HepG2 (cell line): Measurements from ENCODE around the gene TYW1B. TPM values are rescaled to one million over a fixed set of nuclear protein-coding genes. Genes with fewer than 3 reads are reported as not detected.
"Not testable (repeated sequence)": the region's sequence is repeated elsewhere in the genome, so short reads cannot be mapped to it uniquely, and the experiment has no call there.

Source experiments
- ATAC-seq: fragments of 200-7000 bp; cut with Tn5 transposase; 3 replicates; pipeline ENCODE4 v1.9.1; 2020; ENCODE audit warnings: mild to moderate bottlenecking, moderate library complexity
- BruUV-seq: library from RNA; stranded (reverse); fragments of 400-500 nt; replicated peaks from 2 replicates; lab custom pipeline; 2021; lab: Mats Ljungman, UMichigan
- CTCF ChIA-PET: fragments of 300-600 bp; formaldehyde crosslinking; extraction: SDS; loops from one replicate; lab custom pipeline; 2021; ENCODE audit warnings: low total read pairs, inconsistent platforms, low intra/inter-chr PET ratio; lab: Yijun Ruan, JAX
- POLR2A ChIA-PET: fragments of 350-600 bp; sonication (Branson Sonifier 250); formaldehyde crosslinking; loops from one replicate; lab custom pipeline; 2020; ENCODE audit warnings: antibody characterized with exemption, inconsistent platforms; lab: Yijun Ruan, JAX
- DNase-seq: peaks from one replicate; pipeline ENCODE4 v3.0.0-alpha.2; 2015; ENCODE audit warnings: low spot score
- FAIRE-seq: peaks from 3 replicates; lab custom pipeline; 2011; peaks lifted over from hg19 to GRCh38; lab: Jason Lieb, UNC
- H2AFZ ChIP-seq: one replicate; pipeline ENCODE4 v1.6.1; 2011; ENCODE audit warnings: low read length, inconsistent platforms
- H3K27ac ChIP-seq: fragments of 300-600 bp; 3 replicates; pipeline ENCODE4 v1.8.0; 2011; ENCODE audit warnings: mixed run types, mild to moderate bottlenecking, mixed read lengths, low read length, inconsistent platforms; ENCODE audit not compliant: insufficient read depth; ENCODE audit errors: extremely low read length
- H3K27me3 ChIP-seq, 2 experiments: fragments of 200-600 bp in 1 of 2; 2 replicates in 1 of 2; 3 replicates in 1 of 2; pipeline versions ENCODE4 v1.6.0 to v1.8.0; 2011; ENCODE audit warnings: low read length in 2 of 2, mild to moderate bottlenecking in 2 of 2, moderate library complexity in 2 of 2, inconsistent platforms in 1 of 2; ENCODE audit not compliant: insufficient read depth in 2 of 2, control insufficient read depth in 1 of 2
- H3K36me3 ChIP-seq, 2 experiments: fragments of 200-600 bp in 1 of 2; replicated peaks in 1 of 2; 2 replicates in 1 of 2; 3 replicates in 1 of 2; pipeline versions ENCODE4 v1.5.1 to v1.8.0; 2011; ENCODE audit warnings: low read length in 2 of 2, inconsistent platforms in 1 of 2; ENCODE audit not compliant: insufficient read depth in 2 of 2, control insufficient read depth in 1 of 2
- H3K4me1 ChIP-seq: 2 replicates; pipeline ENCODE4 v1.5.1; 2012; ENCODE audit warnings: low read length, inconsistent platforms; ENCODE audit not compliant: insufficient read depth
- H3K4me2 ChIP-seq: 2 replicates; pipeline ENCODE4 v1.6.0; 2011; ENCODE audit warnings: low read depth, low read length, inconsistent platforms
- H3K4me3 ChIP-seq, 3 experiments: fragments of 200-600 bp in 1 of 3; sonication (generic), shearing (Covaris generic) in 1 of 3; replicated peaks in 1 of 3; 2 replicates each; pipeline ENCODE4 v1.5.1; 2011 to 2016; ENCODE audit warnings: low read length in 3 of 3, inconsistent platforms in 2 of 3, low read depth in 2 of 3, mild to moderate bottlenecking in 2 of 3, control low read depth in 1 of 3, mixed read lengths in 1 of 3; ENCODE audit not compliant: insufficient read depth in 1 of 3
- H3K79me2 ChIP-seq: one replicate; pipeline ENCODE4 v1.6.1; 2011; ENCODE audit warnings: low read length, inconsistent platforms; ENCODE audit not compliant: insufficient read depth
- H3K9ac ChIP-seq: 2 replicates; pipeline ENCODE4 v1.6.0; 2011; ENCODE audit warnings: mild to moderate bottlenecking, low read depth, low read length, inconsistent platforms; ENCODE audit not compliant: insufficient read depth
- H3K9me3 ChIP-seq: 2 replicates; pipeline ENCODE4 v1.5.1; 2012; ENCODE audit warnings: mild to moderate bottlenecking, low read length
- H4K20me1 ChIP-seq: 2 replicates; pipeline ENCODE4 v1.6.0; 2011; ENCODE audit warnings: inconsistent platforms, mild to moderate bottlenecking, low read length, moderate library complexity; ENCODE audit not compliant: insufficient read depth
- YEATS4 ChIP-seq: sonication (generic); formaldehyde crosslinking; IDR thresholded peaks from 2 replicates; pipeline ENCODE4 v1.4.0; 2020; ENCODE audit warnings: missing genetic modification reagents, borderline replicate concordance
- WGBS: methylation state at CpG from one replicate; pipeline ENCODE4 v1.1.6; 2017; ENCODE audit warnings: low lambda C conversion rate; 5-methylcytosine and 5-hydroxymethylcytosine counted together
- in situ Hi-C: cut with HindIII; loops from 2 replicates; pipeline ENCODE4 v1.10.0; 2017; ENCODE audit warnings: low pct_unique_long_range_greater_than_20kb; ENCODE audit not compliant: extremely low pct_ligation_motif_present
- intact Hi-C: fragments of 100-400 bp; cut with micrococcal nuclease; formaldehyde crosslinking; loops from one replicate; pipeline ENCODE4 v1.10.0; 2022; ENCODE audit not compliant: unreplicated experiment
- polyA plus RNA-seq, 8 experiments: library from polyadenylated mRNA; depleted of rRNA in 3 of 8; stranded (reverse) in 7 of 8; unstranded in 1 of 8; fragments of >200 nt; fragmentation: Illumina TruSeq in 4 of 8; extraction: Trizol in 4 of 8; gene quantifications; 2 replicates each; pipeline versions ENCODE4 v1.2.1 to v1.2.3, GENCODE V29; 2011 to 2016; ENCODE audit warnings: low read depth in 4 of 8, missing spikeins in 1 of 8, mixed read lengths in 1 of 8; ENCODE audit not compliant: insufficient read depth in 1 of 8
- total RNA-seq, 5 experiments: library from RNA; depleted of rRNA; stranded (reverse); fragments of >200 nt; fragmentation: Illumina TruSeq; extraction: Trizol; gene quantifications; 2 replicates each; pipeline ENCODE4 v1.2.3, GENCODE V29; 2016; ENCODE audit warnings: low read depth in 1 of 5
- TF ChIP-seq, protein P1 (sequence below): sonication (generic); formaldehyde crosslinking; IDR thresholded peaks from 2 replicates; pipeline ENCODE4 v1.4.0; 2020; ENCODE audit warnings: mild to moderate bottlenecking, missing genetic modification reagents
- TF ChIP-seq, protein P2 (sequence below): sonication (generic); formaldehyde crosslinking; IDR thresholded peaks from 2 replicates; pipeline ENCODE4 v1.4.0; 2020; ENCODE audit warnings: missing genetic modification reagents; ENCODE audit errors: not compliant biosample characterization

Gene TYW1B
- total and polyA plus RNA-seq, 2 of the 13 experiments (the other 11 are each of a cell fraction or from before 2014, with no cell fraction given) = 2.0 to 5.5 TPM

DNA sequence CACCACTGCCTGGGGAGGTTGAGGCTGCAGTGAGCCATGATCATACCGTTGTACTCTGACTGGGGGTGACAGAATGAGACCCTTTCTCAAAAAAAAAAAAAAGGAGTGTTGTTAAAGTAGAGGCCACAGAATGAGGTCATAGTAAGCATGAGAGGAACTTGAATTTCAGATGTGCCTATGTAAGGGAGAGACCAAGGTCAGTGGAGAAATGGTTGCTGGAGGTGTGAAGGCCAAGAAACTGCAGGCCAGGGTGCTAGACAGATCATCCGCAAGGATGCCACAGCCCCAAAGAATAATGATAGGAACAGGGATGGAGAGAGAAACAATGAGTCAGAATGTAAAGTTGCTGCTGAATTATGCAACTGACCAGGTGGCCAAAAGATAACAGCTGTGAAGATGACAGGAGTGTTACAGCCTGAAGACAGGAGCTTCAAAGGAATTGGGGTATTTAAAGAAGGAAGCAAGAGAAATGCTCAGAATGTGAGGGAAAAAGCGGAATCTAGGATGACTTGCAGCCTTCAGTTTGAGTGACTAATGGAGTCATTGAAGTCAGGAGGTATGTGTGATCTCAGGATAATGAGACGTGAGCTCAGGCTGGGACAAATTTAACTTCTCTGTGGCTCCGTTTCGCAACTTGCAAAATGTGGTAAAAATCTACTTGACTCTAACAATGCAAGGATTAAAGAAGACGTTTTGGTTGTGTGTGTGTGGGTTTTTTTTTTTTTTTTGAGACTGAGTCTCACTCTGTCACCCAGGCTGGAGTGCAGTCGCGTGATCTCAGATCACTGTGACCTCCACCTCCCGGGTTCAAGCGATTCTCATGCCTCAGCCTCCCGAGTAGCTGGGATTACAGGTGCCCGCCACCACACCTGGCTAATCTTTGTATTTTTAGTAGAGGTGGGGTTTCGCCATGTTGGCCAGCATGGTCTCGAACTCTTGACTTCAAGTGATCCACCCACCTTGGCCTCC lies 22.2 kb downstream of the TYW1B start (continued):
- TF ChIP-seq YEATS4 (CRISPR knock-in tag) = no peak
- TF ChIP-seq, protein P1, sequence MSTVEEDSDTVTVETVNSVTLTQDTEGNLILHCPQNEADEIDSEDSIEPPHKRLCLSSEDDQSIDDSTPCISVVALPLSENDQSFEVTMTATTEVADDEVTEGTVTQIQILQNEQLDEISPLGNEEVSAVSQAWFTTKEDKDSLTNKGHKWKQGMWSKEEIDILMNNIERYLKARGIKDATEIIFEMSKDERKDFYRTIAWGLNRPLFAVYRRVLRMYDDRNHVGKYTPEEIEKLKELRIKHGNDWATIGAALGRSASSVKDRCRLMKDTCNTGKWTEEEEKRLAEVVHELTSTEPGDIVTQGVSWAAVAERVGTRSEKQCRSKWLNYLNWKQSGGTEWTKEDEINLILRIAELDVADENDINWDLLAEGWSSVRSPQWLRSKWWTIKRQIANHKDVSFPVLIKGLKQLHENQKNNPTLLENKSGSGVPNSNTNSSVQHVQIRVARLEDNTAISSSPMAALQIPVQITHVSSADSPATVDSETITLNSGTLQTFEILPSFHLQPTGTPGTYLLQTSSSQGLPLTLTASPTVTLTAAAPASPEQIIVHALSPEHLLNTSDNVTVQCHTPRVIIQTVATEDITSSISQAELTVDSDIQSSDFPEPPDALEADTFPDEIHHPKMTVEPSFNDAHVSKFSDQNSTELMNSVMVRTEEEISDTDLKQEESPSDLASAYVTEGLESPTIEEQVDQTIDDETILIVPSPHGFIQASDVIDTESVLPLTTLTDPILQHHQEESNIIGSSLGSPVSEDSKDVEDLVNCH (CRISPR knock-in tag) = no peak
- TF ChIP-seq, protein P2, sequence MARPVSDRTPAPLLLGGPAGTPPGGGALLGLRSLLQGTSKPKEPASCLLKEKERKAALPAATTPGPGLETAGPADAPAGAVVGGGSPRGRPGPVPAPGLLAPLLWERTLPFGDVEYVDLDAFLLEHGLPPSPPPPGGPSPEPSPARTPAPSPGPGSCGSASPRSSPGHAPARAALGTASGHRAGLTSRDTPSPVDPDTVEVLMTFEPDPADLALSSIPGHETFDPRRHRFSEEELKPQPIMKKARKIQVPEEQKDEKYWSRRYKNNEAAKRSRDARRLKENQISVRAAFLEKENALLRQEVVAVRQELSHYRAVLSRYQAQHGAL (CRISPR knock-in tag) = no peak

DNA sequence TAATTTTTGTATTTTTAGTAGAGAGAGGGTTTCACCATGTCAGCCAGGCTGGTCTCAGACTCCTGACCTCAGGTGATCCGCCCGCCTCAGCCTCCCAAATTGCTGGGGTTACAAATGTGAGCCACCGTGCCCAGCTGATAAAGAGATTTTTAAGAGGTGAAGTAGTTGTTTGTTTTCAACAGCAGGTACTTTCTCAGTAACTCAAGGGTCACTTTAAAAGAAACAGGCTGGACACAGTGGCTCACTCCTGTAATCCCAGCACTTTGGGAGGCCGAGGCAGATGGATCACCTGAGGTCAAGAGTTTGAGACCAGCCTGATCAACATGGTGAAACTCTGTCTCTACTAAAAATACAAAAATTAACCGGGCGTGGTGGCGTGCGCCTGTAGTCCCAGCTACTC lies 24.2 kb downstream of the TYW1B start:
- H3K27me3 ChIP-seq, CTCF ChIA-PET, ATAC-seq, H3K9ac ChIP-seq, DNase-seq, H3K9me3 ChIP-seq, in situ Hi-C loops, H3K79me2 ChIP-seq, POLR2A ChIA-PET, H2AFZ ChIP-seq, H3K4me3 ChIP-seq, intact Hi-C loops, FAIRE-seq, H3K36me3 ChIP-seq, BruUV-seq, H3K4me2 ChIP-seq, H3K4me1 ChIP-seq, H4K20me1 ChIP-seq, H3K27ac ChIP-seq: not testable (repeated sequence)
- over 99% methylated on average over 8 of the region's 8 CpGs for WGBS

DNA sequence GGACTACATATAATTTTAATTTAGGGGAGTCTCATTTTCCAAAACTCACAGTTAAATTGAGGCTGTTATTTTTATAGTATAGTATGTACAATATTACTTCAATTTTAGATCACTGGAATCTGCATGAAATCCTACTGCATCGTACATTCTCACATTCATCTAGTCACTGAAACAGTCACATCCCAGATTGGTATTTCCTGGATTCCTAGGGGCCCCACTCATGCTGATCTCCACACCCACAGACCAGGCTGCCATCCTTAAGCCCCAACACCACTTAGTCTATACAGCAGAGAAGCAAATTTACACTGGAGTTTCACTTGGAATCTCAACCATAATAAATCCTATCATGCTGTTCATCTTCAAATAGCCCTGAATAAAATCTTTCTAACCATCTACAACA lies 26.4 kb downstream of the TYW1B start:
- H3K4me1 ChIP-seq, H3K27me3 ChIP-seq, H3K79me2 ChIP-seq, H4K20me1 ChIP-seq, in situ Hi-C loops, H3K27ac ChIP-seq, H3K36me3 ChIP-seq, intact Hi-C loops, H3K9me3 ChIP-seq, H3K4me3 ChIP-seq, H3K9ac ChIP-seq, ATAC-seq, BruUV-seq, H3K4me2 ChIP-seq, CTCF ChIA-PET, H2AFZ ChIP-seq, FAIRE-seq, POLR2A ChIA-PET, DNase-seq: not testable (repeated sequence)
- WGBS = 37% methylated on average over 1 of the region's 1 CpG

DNA sequence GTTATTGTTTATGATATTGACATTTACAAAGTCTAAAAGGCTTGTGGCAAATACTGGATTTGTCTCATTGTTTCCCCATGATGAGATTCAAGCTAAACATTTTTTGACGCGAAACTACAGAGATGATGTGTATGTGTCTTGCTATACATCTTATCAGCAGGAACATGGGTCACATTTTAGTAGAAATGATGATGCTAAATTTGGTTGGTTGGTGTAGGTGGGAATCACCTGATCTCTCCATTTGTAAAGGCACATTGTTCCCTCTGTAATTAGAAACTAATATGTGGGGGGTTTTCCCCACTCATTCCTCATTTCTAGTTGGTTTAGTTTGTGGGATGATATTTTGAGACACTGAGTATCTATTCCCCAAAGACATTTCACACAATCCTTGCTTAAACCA lies 32.6 kb downstream of the TYW1B start:
- POLR2A ChIA-PET, in situ Hi-C loops: not testable (repeated sequence)
- WGBS = 100% methylated on average over 2 of the region's 2 CpGs

More for the DNA sequence above, 32.6 kb downstream of the TYW1B start:
- H3K9ac ChIP-seq, BruUV-seq, DNase-seq, H3K27ac ChIP-seq, H3K4me3 ChIP-seq, H2AFZ ChIP-seq, H3K4me1 ChIP-seq, H3K36me3 ChIP-seq, H3K9me3 ChIP-seq, H4K20me1 ChIP-seq, ATAC-seq, intact Hi-C loops, H3K79me2 ChIP-seq, CTCF ChIA-PET, H3K4me2 ChIP-seq, H3K27me3 ChIP-seq: not testable (repeated sequence)
- FAIRE-seq = peak; percentile 23
